Natural killer cell treated with Interleukin-12 subunit alpha and Interleukin-12 subunit beta and Interleukin-15 and Interleukin-18, amount 100 ng/mL, for 72 hours (primary cell): ENCODE results near the gene DMRT3. TPM values are rescaled to one million over a fixed set of nuclear protein-coding genes. Genes with fewer than 3 reads are reported as not detected.
"Not testable (repeated sequence)": the region's sequence is repeated elsewhere in the genome, so short reads cannot be mapped to it uniquely, and the experiment has no call there.

ENCODE experiments used
- ATAC-seq, 2 donors: fragments of 150-1000 bp; cut with Tn5 transposase in 1 of 2; sonication (Bioruptor Pico), chemical (Tn5 transposase) in 1 of 2; 2 replicates each; pipeline ENCODE4 v1.10.0; 2021
- DNase-seq: peaks from one replicate; pipeline ENCODE4 v3.0.0; 2022; ENCODE audit warnings: low spot score
- H3K27ac Mint-ChIP-seq, 2 donors: 1 replicate in 1 of 2; 2 replicates in 1 of 2; pipeline ENCODE4 v1.8.0; 2022; ENCODE audit warnings: mixed read lengths in 2 of 2, mild to moderate bottlenecking in 1 of 2, moderate library complexity in 1 of 2
- H3K27me3 Mint-ChIP-seq, 2 donors: 1 replicate in 1 of 2; 2 replicates in 1 of 2; pipeline ENCODE4 v1.8.0; 2022; ENCODE audit warnings: mixed read lengths in 2 of 2
- H3K36me3 Mint-ChIP-seq: one replicate; pipeline ENCODE4 v1.8.0; 2022; ENCODE audit warnings: mixed read lengths
- H3K4me1 Mint-ChIP-seq, 2 donors: 1 replicate in 1 of 2; 2 replicates in 1 of 2; pipeline ENCODE4 v1.8.0; 2022; ENCODE audit warnings: low read depth in 2 of 2, mixed read lengths in 2 of 2, mild to moderate bottlenecking in 1 of 2
- H3K4me3 Mint-ChIP-seq: one replicate; pipeline ENCODE4 v1.8.0; 2022; ENCODE audit warnings: mixed read lengths
- H3K9me3 Mint-ChIP-seq: 2 replicates; pipeline ENCODE4 v1.8.0; 2022; ENCODE audit warnings: mixed read lengths
- total RNA-seq, 2 donors: library from RNA; stranded (reverse); gene quantifications; one replicate each; pipeline ENCODE4 v1.2.3, GENCODE V29; 2022

The DMRT3 gene
- total RNA-seq, 2 donors from 2014 or later: not detected

GRCh38 chr9:974996-975739 lies 1.3 kb upstream of the DMRT3 start:
- Mint-ChIP-seq H3K36me3 (no peaks in the 10 kb centered on the region), H3K4me1 (peaks cover 2 to 7% of the 10 kb centered on the region in 2 donors), H3K4me3 (no peak overlapping the region), H3K9me3 (no peaks in the 10 kb centered on the region), H3K27me3 (peaks cover 46 to 58% of the 10 kb centered on the region in 2 donors), H3K27ac (no peak overlapping the region)
- DNase-seq: no peak
- ATAC-seq: no peak

GRCh38 chr9:975740-976257 lies 656 bp upstream of the DMRT3 start:
- Mint-ChIP-seq H3K4me1 (peaks cover 0 to 5% of the 10 kb centered on the region in 2 donors), H3K27ac (no peak overlapping the region), H3K9me3 (no peaks in the 10 kb centered on the region), H3K4me3 (no peak overlapping the region), H3K36me3 (no peaks in the 10 kb centered on the region), H3K27me3 (peaks cover 45 to 60% of the 10 kb centered on the region in 2 donors)
- ATAC-seq (no peak), DNase-seq (no peak)

GRCh38 chr9:976943-977837 lies 735 bp downstream of the DMRT3 start:
- Mint-ChIP-seq H3K4me1 (peaks cover 0 to 5% of the 10 kb centered on the region in 2 donors), H3K27ac (no peak overlapping the region), H3K27me3 (peaks cover 58 to 74% of the 10 kb centered on the region in 2 donors), H3K9me3 (no peaks in the 10 kb centered on the region), H3K4me3 (no peak overlapping the region), H3K36me3 (no peaks in the 10 kb centered on the region)
- peak in 1 of 2 donors; percentile 17 for ATAC-seq
- no peak for DNase-seq

- H3K27me3 Mint-ChIP-seq: peaks cover 65 to 83% of the 10 kb centered on the region in 2 donors
- no peak overlapping the region for H3K27ac Mint-ChIP-seq
- H3K36me3 Mint-ChIP-seq: no peaks in the 10 kb centered on the region
- H3K4me3 Mint-ChIP-seq: no peak overlapping the region
- H3K4me1 Mint-ChIP-seq: peaks cover 0 to 5% of the 10 kb centered on the region in 2 donors
- ATAC-seq: no peak
- no peak for DNase-seq
- H3K9me3 Mint-ChIP-seq: no peaks in the 10 kb centered on the region
Measured at GRCh38 chr9:977838-978830, 1.7 kb downstream of the DMRT3 start.

GRCh38 chr9:979983-980382 lies 3.5 kb downstream of the DMRT3 start:
- no peak overlapping the region for H3K4me3 Mint-ChIP-seq
- no peaks in the 10 kb centered on the region for H3K4me1 Mint-ChIP-seq
- H3K9me3 Mint-ChIP-seq: no peaks in the 10 kb centered on the region
- no peak overlapping the region for H3K27ac Mint-ChIP-seq
- DNase-seq: no peak
- no peak for ATAC-seq
- H3K27me3 Mint-ChIP-seq: peaks cover 59 to 77% of the 10 kb centered on the region in 2 donors
- no peaks in the 10 kb centered on the region for H3K36me3 Mint-ChIP-seq

DNA sequence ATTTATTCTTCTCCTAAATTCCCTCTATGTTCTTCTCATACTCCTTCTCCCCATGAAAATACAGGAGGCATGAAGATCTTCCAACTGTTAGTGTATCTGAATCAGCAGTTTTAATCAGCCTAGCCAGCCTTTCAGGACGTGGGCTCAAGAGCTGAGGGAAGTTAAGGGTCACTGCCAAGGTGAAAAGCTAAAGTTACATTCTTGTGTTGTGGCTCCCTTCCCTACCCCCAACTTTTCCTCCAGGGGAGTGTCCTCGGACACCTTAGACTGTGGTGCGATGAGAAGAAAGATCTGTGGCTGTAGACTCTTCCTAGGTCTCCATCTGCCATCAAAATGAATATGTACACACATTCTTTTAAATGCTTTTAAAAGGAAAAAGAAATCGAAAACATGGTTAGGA lies 4.2 kb downstream of the DMRT3 start:
- H3K4me1 Mint-ChIP-seq: no peaks in the 10 kb centered on the region
- peaks cover 53 to 73% of the 10 kb centered on the region in 2 donors for H3K27me3 Mint-ChIP-seq
- H3K27ac Mint-ChIP-seq: no peak overlapping the region
- ATAC-seq (no peak), DNase-seq (no peak)
- H3K36me3 Mint-ChIP-seq: no peaks in the 10 kb centered on the region
- H3K4me3 Mint-ChIP-seq: no peak overlapping the region
- H3K9me3 Mint-ChIP-seq: no peaks in the 10 kb centered on the region

GRCh38 chr9:981491-981898 lies 5.0 kb downstream of the DMRT3 start:
- no peaks in the 10 kb centered on the region for H3K36me3 Mint-ChIP-seq
- no peaks in the 10 kb centered on the region for H3K9me3 Mint-ChIP-seq
- ATAC-seq: peak in 1 of 2 donors; percentile 4
- DNase-seq: no peak
- H3K4me1 Mint-ChIP-seq: no peaks in the 10 kb centered on the region
- peaks cover 51 to 76% of the 10 kb centered on the region in 2 donors for H3K27me3 Mint-ChIP-seq
- no peak overlapping the region for H3K27ac Mint-ChIP-seq
- H3K4me3 Mint-ChIP-seq: no peak overlapping the region

DNA sequence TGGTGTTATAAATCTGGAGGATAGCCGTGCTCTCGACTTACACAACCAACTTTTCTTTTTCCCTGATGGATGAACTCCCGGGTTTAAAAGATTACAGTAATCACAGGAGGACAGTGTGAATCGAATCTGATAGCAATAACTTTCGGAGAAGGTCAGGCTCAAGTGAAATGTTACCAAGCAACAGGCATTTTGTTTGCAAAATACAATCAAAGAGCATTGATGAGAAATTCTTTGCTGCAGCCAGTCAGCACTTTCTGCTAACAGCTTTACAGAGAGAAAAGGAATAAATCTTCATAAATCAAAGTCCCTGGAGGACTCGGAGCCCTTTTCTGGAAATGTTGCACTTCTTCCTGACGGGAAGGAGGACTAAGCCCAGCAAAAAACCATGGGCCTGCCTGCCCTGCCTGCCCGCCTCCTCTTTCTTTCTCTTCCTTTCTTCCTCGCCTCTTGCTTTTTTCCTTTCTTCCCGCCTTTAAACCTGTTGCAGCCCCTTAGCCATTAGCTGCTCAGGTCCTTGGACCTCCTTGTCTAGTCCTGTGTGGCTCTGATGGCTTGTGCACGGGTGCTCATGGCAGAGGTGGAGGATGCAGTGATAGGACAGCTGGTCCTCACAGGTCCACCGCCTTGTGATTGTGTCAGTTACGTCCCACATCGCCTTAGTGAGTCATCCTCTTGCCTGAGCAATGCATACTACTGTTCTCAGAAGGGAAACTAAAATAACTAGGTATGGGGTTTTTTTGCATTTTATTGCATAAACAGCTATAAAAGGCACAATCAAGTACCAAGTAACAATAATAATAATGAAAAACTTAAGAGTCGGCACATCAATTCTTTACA lies 6.2 kb downstream of the DMRT3 start:
- Mint-ChIP-seq H3K4me1 (no peaks in the 10 kb centered on the region), H3K36me3 (no peaks in the 10 kb centered on the region), H3K27me3 (peaks cover 55 to 86% of the 10 kb centered on the region in 2 donors), H3K27ac (no peak overlapping the region), H3K9me3 (no peaks in the 10 kb centered on the region), H3K4me3 (no peak overlapping the region)
- DNase-seq (no peak), ATAC-seq (no peak)

DNA sequence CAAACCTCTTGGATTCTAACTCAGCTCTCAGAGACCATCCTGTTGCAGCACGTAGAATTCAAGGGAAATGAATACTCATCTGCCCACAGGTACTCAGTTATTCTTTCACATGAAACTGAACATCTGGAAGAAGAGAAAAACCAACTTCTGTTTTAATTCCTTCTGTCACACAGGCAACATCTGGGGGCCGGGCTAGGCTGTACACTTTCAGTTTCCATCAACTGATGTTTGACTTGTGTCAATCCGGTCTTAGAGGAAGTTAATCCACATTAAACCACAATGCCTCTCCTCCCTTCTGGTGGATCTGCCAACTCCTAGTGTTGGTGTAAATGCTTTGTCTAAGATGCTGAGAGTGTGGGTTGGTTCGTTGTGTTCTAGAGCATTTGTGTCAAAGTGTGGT lies 17.6 kb downstream of the DMRT3 start:
- no peak overlapping the region for H3K4me3 Mint-ChIP-seq
- peaks cover 0 to 3% of the 10 kb centered on the region in 2 donors for H3K4me1 Mint-ChIP-seq
- DNase-seq (no peak), ATAC-seq (peak in 1 of 2 donors; percentile 38)
- H3K9me3 Mint-ChIP-seq: no peaks in the 10 kb centered on the region
- H3K27ac Mint-ChIP-seq: no peak overlapping the region
- no peaks in the 10 kb centered on the region for H3K36me3 Mint-ChIP-seq
- H3K27me3 Mint-ChIP-seq: peaks cover 4 to 28% of the 10 kb centered on the region in 2 donors

DNA sequence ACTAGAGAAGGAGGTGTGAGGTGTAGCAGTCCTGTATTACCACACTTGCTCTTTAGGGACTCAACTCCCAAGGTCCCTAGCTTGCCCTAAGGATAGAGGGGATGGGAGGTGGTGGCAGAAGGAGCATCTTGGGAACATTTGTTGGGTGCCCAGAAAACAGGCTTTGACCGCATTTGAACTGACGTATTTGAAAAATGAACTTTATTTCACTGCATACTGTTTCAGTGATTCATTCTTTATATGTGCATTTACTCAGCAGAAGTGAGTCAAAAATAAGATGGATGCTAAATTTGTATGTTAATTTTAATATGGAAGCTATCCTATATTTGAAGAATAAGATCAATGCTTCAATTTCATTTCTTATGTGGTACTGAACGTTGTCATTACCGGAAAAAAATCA lies 18.7 kb downstream of the DMRT3 start:
- ATAC-seq (no peak), DNase-seq (no peak)
- Mint-ChIP-seq H3K27me3 (peaks cover 0 to 17% of the 10 kb centered on the region in 2 donors), H3K9me3 (no peaks in the 10 kb centered on the region), H3K4me3 (no peak overlapping the region), H3K36me3 (no peaks in the 10 kb centered on the region), H3K4me1 (peaks cover 6 to 7% of the 10 kb centered on the region in 2 donors), H3K27ac (no peak overlapping the region)

GRCh38 chr9:995781-996180 lies 19.3 kb downstream of the DMRT3 start:
- no peak for DNase-seq
- peaks cover 0 to 13% of the 10 kb centered on the region in 2 donors for H3K27me3 Mint-ChIP-seq
- H3K27ac Mint-ChIP-seq: no peak overlapping the region
- no peak for ATAC-seq
- H3K9me3 Mint-ChIP-seq: no peaks in the 10 kb centered on the region
- no peak overlapping the region for H3K4me3 Mint-ChIP-seq
- peaks cover 6 to 7% of the 10 kb centered on the region in 2 donors for H3K4me1 Mint-ChIP-seq
- no peaks in the 10 kb centered on the region for H3K36me3 Mint-ChIP-seq

DNA sequence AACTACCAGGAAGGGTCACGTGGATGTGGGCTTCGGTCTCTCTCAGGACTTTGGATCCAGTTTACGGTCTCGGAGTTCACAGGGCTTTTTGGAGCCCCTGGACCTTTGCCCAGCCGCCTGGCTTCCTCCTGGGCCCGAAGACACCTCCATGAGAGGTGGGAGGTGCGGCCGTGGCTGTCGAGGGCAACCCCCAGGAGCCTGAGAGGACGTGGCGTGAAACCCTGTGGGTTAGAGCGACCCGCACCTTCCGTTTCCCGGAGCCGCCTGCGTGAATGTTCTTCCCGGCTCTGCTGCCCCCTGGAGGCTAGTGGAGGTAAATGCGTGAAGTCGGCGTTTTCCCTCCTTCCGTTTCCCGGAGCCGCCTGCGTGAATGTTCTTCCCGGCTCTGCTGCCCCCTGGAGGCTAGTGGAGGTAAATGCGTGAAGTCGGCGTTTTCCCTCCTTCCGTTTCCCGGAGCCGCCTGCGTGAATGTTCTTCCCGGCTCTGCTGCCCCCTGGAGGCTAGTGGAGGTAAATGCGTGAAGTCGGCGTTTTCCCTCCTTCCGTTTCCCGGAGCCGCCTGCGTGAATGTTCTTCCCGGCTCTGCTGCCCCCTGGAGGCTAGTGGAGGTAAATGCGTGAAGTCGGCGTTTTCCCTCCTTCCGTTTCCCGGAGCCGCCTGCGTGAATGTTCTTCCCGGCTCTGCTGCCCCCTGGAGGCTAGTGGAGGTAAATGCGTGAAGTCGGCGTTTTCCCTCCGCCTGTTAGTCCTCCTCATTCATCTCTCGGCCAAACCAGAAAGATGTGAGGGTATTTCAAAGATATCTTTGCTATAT lies 22.1 kb downstream of the DMRT3 start:
- not testable (repeated sequence) for H3K27ac Mint-ChIP-seq, H3K4me1 Mint-ChIP-seq, H3K27me3 Mint-ChIP-seq, DNase-seq, H3K36me3 Mint-ChIP-seq, H3K4me3 Mint-ChIP-seq, ATAC-seq, H3K9me3 Mint-ChIP-seq
